Stimulated activated CD8-positive, alpha-beta memory T cell treated with anti-CD3 and anti-CD28 coated beads, Interleukin-4, amount 100 ng/mL, for 4 hours (primary cell): ENCODE measurements around the gene SLC20A1.
A peak's percentile ranks its signal among the peaks of the same experiment; 100 is the strongest.

Experiments
- DNase-seq, 2 donors: peaks; one replicate each; pipeline ENCODE4 v3.0.0-alpha.2; 2020; ENCODE audit warnings: low read depth in 2 of 2, low spot score in 1 of 2

SLC20A1 gene

DNA sequence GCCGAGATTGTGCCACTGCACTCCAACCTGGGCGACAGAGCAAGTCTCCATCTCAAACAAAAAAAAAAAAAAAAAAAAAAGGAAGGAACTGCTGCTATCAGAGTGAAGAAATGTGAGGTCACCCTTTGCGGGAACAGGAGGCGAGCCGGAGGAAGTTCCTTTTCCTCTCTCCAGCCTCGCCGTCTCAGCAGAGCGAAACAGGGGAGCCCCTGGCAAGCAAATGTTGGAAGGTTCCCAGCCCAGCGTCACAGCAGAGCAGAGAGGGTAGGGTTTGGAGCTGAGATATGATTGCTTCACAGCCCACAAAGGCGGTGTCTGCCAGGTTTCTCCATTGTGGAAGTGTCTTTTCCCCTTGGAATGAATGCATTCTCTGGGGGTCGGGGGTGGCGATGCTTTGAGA is 28.5 kb downstream of the SLC20A1 start:
- DNase-seq = no peak

DNA sequence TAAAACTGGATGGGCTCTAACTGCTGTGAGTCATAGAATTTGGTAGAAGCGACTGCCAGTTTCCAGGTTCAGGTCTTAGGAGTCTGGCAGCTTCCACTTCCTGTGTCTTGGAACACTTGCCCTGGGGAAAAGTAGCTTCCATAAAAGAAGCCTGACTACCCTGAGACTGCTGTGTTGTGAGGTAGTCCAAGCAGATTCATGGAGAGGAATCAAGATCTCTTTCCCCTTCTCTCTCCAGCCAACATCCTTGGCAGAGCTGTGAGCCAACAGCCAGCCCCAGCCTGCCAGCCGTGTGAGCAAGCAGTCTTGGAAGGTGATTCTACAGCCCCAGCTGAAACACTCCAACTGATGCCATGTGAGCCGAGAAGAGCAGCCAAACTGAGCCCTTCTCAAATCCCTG is 33.7 kb downstream of the SLC20A1 start:
- no peak for DNase-seq

DNA sequence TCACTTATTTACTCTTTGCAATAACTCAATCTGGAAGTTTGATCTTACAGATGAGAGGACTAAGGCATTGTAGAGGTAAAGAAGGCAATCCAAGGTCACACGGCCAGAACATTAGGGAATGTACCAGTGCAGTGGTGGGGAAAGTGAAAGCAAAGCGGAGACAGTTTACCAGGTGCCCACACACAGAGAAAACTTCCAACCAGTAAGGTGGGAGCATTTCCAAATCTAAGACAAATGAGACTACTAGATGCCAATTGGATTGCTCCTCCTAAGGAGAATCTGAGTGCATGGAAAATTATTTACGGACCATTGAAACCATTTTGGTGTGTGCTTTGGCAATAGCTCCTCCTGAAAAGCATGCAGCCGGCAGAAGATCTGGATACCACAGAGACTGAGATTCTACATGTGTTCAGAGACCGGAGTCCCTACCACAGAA is 34.9 kb downstream of the SLC20A1 start:
- no peak for DNase-seq

DNA sequence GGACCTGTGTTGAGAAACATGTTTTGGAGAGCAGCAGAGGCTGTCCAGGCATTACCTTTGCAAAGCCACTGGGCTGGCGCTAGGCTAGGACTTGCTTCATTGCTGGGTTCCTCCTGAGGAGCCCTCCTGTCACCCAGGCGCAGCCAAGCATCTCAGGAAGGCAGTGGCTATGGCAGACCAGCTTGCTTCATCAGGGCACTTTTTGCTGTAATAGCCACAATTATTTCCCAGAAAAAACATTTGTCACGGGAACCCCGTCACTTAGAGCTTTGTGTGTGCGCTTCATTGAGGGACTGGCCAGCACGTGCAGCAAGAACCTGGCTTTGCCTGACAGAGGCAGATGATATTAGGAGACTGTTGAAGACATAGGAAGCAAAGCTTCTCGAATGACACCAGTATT is 36.4 kb downstream of the SLC20A1 start:
- no peak for DNase-seq

DNA sequence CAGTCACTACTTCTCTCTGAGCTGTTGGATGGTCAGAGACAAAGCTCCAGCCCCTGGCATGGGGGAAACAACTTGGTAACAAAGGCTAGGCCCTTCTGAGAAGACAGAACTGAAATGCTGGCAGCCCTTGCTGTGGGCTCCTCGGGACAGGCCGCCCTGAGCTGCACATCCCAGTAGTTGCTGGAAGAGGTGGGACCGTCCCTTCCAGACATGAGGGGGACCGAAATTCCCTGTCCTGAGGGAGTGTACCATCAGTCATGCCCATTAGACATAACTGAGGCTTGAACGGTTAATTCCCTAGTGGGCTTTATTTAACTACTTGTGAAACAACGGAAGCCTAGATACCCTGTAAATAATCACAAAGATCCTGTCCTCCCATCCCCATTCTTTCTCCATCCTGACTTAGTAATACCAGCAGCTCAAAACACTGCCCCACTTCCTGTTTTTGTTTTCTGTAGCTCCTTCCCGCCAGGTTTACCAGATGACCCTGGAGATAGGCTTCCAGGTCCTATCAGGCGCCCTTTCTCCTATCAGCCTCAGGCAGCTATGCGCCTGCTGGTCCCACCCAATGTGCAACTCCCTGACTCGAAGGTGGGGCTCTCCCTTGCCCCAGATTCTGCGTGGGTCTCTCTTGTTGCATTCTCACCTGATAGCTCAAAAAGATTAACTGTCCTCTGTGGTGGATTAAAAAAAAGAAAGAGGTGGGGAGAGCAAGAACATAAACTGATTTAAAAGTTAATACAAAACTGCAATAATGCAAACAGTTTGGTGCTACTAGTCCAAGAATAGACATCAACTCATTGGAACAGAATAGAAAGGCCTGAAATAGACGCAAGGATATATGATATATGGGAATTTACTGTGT is 38.0 kb downstream of the SLC20A1 start:
- DNase-seq = no peak

DNA sequence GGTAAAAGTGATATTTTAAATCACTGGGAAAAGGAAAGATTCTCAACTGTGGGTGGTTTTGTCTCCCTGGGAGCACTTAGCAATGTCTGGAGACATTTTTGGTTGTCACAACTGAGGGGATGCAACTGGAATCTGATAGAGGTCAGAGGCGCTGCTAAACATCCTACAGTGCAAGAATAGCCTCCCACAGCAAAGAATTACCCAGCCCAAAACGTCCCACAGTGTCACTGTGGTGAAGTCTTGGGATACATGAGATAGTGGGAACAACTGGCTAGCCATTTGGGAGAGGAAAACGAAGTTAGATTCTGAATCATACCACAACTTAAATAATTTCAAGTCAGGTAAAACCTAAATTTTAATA is 38.7 kb downstream of the SLC20A1 start:
- no peak for DNase-seq

DNA sequence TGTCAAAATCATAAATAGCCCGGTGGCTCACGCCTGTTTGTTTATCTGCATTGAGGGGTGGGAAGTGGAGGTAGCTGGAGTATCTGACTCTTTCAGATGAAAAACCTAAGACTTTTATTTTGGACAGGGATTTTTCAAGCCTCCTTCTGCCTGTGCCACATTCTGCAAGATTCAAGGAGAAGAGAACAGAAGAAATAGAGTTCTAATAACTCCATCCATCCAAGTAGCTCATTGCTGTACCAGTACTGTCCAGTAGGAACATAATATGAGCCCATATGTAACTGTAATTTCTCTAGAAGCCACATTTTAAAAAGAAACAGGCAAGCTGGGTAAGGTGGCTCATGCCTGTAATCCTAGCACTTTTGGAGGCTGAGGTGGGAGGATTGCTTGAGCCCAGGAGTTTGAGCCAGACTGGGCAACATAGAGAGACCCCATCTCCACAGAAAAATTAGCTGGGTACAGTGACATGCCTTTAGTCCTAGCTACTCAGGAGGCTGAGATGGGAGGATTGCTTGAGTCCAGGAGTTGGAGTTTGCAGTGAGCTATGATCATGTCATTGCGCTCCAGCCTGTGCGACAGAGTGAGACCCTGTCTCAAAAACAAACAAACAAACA is 39.6 kb downstream of the SLC20A1 start:
- DNase-seq = no peak

DNA sequence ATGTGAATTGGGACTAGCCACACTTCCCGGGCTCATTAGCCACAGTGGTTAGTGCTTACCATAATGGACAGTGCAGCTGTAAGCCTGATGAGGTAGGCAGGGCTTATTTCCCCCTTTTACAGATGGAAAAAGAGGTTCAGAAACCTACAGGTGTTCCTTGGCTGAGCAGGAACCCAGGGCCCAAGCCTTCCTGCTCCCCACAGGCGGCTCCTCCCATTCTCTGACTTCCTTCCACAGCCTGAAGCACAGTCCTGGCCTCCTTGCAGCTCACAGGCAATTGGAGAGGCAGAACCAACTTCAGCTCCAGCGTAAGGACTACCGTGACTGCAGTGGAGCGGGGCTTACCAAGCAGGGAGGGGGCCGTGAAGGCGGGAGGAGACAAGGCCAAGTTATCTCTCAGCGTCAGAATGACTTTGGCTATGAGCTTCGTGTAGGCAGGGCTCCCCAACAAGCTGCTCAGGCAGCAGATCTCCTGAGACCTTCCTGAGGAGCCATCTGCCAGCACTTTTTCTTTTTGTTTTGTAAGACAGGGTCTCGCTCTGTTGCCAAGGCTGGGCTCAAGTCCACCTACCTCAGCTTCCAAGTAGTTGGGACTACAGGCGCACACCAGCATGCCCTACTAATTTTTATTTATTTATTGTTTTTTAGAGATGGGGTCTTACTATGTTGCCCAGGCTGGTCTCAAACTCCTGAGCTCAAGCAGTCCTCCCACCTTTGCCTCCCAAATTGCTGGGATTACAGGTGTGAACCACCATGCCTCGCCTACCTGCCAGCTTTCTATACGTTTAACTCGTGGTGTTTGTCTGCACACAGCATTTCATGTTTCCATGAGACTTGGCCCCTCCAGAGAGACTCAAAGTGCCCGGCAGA is 40.8 kb downstream of the SLC20A1 start:
- no peak for DNase-seq

DNA sequence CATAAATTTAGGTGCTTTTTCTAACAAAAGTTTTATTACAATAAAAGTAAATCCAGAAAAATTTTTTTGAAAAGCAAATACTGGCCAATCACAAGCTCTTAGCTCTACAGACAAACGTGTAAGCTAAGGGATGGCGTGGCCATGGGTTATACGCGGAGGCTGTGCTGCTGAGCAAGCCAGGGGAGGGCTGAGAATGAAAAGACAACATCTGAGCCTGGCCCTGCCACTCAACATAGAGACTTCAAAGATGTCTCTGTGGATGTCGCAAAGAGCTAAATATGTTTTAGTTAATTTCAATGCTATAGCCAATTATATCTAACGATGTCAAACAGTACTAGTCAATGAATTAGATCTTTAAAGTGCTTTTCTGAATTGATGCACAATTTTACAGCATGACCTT is 41.8 kb downstream of the SLC20A1 start:
- no peak for DNase-seq

DNA sequence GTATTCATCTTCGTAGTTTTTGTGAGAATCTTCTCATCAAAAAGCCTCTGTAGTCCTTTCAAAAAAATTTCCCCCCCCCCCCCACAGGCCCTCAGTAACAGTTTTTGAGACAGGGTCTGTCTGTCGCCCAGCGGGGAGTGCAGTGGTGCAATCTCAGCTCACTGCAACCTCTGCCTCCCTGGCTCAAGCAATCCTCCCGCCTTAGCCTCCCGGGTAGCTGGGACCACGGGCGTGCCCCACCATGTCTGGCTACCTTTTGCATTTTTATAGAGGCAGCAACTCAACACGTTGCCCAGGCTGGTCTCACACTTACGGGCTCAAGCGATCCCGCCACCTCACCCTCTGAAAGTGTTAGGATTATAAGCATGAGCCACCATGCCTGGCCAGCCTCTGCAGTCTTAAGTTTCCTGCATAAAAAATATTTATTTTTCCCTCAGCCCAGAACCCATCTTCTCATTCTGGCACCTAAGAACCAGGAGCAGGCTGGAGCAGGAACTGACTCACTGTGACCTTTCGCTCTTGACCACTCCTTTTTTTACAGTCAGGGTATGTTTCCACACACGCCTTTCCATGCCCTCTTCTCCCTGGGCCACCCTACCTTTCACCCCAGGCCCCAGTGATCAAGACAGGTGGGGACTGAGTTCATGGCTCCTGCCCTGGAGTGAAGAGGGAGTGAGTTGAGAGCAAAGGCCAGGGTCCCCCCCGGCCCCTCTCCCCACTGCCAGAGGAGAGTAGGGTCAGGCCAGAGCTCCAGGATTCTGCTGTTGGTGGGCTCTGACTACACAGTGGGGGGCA is 42.5 kb downstream of the SLC20A1 start:
- no peak for DNase-seq

DNA sequence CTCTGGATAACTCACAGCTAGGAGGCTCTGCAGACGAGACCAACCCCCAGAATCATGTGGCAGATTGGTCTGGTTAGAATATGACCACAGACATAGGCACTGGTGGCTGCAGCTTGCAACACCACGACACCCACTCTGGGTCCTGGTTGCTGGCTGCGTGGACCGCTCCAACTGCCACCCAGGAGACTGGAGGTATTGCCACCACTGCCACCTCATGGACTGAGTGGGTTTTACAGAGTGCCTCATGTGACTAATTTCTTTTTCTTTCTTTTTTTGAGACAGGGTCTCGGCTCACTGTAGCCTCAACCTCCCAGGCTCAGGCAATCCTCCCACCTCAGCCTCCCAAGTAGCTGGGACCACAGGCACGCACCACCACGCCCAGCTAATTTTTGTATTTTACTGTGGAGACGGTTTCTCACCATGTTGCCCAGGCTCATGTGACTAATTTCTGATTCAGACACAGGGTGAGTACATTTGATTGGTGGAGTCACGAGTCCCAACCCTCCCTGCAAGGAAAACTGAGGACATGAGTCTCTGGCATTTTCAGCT is 45.2 kb downstream of the SLC20A1 start:
- DNase-seq = peak in 1 of 2 donors; percentile 36

DNA sequence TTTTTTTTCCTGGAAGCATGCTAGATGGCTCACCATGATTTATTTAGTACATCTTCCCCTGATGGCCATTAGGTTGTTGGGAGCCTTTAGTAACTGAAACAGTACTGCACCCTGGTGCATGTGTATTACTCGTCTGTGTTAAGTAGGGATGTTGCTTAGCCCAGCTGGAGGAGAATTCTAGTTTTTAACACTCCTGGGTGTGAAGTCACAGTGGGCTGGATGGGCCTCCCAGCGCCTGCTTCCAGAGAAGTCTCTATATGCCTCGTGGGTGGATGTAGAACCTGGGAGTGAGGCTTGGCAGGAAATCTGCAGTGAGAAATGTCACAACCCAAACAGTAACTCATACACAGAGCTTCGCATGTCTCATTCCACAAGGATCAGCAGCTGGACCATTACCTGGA is 46.1 kb downstream of the SLC20A1 start:
- no peak for DNase-seq

DNA sequence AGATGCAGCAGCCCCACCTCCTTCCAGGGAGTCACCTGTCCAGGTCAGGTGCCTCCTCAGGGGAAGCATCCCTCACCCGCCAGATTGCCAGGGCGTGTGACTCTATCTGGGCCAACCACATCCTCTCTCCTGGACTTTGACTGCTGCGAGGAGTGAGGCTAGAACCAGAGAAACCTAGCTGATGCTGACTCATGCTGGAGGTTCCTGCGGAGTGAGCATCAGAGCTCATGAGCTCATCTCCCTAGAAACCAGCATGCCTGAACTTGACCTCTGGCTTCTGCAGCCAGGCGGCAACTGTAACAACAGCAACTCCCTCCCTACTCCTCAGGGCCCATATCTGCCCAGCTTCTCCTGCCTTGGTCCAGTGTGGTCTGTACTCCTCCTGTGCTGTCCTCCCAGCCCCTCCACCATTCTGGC is 46.8 kb downstream of the SLC20A1 start:
- DNase-seq = peak in 1 of 2 donors; percentile 26

DNA sequence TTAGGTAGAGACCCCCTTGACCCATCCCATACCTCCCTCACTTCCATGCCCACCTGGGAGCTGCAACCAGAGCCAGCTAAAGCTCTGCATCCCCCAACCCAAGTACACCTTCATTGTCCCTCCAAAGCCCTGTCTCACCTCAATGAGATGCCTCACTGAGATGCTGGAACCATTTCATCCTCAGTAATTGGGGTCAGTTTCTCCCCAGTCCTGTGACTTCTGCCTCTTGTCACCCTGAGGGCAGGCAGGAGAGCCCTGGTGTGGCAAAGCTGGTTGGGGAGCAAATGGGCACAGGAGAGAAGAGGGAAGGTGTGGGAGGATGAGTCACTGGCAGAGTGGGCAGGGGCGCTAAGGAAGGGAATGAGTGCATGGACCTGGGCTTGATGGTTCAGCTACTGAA is 47.2 kb downstream of the SLC20A1 start:
- no peak for DNase-seq

DNA sequence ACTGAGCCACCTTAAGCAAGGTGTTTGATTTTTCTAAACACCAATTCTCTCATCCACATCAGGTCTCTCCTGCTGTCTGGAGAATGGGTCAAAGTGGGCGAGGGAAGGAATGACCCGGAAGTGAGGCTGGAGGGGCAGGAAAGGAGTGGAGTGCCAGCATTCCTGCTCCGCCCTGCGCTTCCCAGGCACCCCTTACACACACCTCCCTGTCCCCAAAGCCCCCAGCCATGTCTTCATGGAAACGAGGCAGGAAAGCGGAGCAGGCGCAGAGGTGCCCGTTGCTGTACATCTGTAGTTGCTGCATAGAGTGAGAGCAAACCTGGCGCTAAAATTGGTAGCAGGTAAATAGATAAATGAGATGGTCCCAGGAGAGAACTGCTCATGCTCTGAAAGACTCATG is 47.9 kb downstream of the SLC20A1 start:
- no peak for DNase-seq

DNA sequence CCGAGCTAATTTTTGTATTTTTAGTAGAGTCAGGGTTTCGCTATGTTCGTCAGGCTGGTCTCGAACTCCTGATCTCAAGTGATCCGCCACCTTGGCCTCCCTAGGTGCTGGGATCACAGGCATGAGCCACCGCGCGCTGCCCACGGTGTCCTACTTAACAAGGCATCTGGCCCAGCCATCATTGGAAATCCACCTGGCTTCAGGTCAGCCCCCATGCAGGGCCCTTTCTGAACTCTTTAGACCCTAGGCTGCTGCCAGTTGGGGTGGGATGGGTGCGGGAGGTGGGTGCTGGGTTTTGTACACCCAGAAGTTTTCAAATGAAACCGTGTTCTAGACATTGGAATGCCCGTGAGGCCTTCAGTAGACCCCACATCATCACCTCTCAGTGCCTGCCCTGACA is 48.4 kb downstream of the SLC20A1 start:
- DNase-seq = no peak

DNA sequence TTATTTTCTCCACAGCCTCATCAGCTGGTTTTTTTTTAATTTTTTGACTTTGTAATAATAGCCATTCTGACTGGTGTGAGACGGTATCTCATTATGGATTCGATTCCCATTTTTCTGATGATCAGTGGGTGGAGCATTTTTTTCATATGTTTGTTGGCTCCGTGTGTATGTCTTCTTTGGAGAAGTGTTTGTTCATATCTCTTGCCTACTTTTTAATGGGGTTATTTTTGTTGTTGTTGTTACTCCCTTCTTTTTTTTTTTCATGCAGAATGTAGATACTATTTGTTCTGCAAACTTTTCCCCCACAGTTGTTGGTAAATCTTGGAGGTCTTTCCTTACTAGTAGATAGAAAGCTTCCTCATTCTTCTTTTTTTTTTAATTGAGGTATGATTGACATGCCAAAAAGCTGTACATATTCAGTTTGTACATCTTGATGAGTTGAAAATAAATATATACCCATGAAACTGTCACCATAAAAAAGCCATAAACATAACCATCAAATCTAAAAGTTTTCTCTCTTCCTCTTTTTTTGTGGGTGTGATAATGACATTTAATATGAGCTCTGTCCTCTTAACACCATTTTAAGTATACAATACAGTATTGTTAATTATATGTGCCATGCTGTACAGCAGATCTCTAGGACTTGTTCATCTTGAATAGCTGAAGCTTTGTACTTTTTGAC is 53.2 kb downstream of the SLC20A1 start:
- DNase-seq = no peak

DNA sequence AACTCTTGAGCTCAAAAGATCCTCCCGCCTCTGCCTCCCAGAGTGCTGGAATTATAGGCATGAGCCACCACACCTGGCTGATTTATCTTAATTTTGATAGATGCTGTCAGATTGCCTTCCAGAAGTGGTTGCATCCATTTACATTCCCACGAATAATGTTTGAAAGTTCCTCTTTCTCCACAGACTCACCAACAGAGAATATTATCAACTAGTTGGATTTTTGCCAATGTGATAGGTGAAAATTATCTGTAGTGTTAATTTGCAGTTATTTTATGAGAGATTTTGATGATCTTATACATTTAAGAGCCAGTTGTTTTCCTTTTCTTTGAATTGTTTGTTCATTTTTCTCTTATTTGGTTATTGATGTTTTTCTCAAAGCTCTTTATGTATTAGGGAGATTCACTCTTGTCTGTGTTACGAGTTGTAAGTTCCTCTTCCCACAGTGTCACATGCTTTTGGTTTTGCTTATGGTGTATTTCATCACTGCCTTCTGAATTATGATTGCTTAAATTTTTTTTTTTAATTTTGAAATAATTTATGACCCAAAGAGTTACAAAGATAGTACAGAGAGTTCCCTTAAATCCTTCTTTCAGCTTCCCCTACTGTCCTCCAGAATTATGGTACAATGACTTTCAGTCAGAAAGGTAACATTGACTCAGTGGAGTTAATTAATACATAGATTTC is 54.4 kb downstream of the SLC20A1 start:
- no peak for DNase-seq

DNA sequence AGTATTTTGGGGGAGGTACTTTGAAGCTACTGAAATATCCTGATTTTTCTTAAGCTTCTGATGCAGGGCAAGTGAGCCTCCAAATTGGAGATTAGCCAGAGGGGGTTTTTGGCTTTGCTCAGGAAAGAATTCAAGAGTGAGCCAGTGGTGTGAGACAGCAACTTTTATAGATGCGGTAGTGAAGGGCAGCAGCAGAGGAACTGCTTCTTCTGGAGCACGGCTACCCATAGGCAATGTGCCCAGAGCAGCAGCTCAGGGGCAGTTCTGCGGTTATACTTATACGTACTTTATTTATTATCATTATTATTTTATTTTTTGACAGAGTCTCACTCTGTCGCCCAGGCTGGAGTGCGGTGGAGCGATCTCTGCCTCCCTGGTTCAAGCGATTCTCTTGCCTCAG is 55.3 kb downstream of the SLC20A1 start:
- no peak for DNase-seq

DNA sequence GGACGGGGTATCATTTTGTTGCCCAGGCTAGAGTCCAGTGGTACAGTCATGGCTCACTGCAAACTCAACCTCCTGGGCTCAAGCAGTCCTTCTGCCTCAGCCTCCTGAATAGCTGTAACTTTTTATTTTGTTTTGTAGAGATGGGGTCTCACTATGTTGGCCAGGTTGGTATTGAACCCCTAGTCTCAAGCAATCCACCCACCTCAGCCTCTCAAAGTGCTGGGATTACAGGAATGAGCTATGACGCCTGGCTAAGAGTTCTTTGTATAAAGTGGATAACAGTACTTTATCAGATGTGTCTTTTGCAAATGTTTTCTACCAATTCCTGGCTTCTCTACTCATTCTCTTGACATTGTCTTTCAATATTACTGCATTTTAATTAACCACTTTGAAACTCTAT is 57.9 kb downstream of the SLC20A1 start:
- DNase-seq = no peak
